ENCODE results near the gene MYL7.

Gene MYL7

GRCh38 chr7:44144426-44144967 lies 3.4 kb upstream of the MYL7 start:
- no peaks in the 10 kb centered on the region for H3F3A ChIP-seq (ENCODE audit: insufficient read depth, low read length)
- H3K4me2 ChIP-seq (ENCODE audit: low read length): no peak overlapping the region
- no peak for TF ChIP-seq EZH2 (IDR thresholded peaks at IDR 0.05; ENCODE audit: borderline replicate concordance, low read length)
- no peak for TF ChIP-seq CTCF (IDR thresholded peaks at IDR 0.05; ENCODE audit: low read length)
- no peak overlapping the region for H3K9ac ChIP-seq (ENCODE audit: low read length)
- no peaks in the 10 kb centered on the region for H3K9me2 ChIP-seq (ENCODE audit: low read depth, low read length)
- H3K27me3 ChIP-seq (ENCODE audit: insufficient read depth, low read length): no peaks in the 10 kb centered on the region
- H3K27ac ChIP-seq (ENCODE audit: low read depth, low read length, poor library complexity, severe bottlenecking): no peak overlapping the region
- H3K4me3 ChIP-seq (ENCODE audit: low read depth, low read length, poor library complexity, severe bottlenecking): no peak overlapping the region
- H2AFZ ChIP-seq (ENCODE audit: low read length): no peak overlapping the region
- H3K79me2 ChIP-seq (ENCODE audit: insufficient read depth, low read length): no peaks in the 10 kb centered on the region
- no peaks in the 10 kb centered on the region for H3K4me1 ChIP-seq (ENCODE audit: insufficient read depth, low read length, severe bottlenecking)
- no peaks in the 10 kb centered on the region for H4K20me1 ChIP-seq (ENCODE audit: insufficient read depth, low read length)
- H3K9me3 ChIP-seq (ENCODE audit: low read length): no peaks in the 10 kb centered on the region
- H3K36me3 ChIP-seq (ENCODE audit: insufficient read depth, low read length): no peaks in the 10 kb centered on the region

GRCh38 chr7:44143646-44144250 lies 2.6 kb upstream of the MYL7 start:
- Histone ChIP-seq H3K4me3 (ENCODE audit: low read depth, low read length, poor library complexity, severe bottlenecking) (no peak overlapping the region), H3K9ac (ENCODE audit: low read length) (no peak overlapping the region), H3K9me3 (ENCODE audit: low read length) (no peaks in the 10 kb centered on the region), H3K27ac (ENCODE audit: low read depth, low read length, poor library complexity, severe bottlenecking) (no peak overlapping the region), H3F3A (ENCODE audit: insufficient read depth, low read length) (no peaks in the 10 kb centered on the region), H3K27me3 (ENCODE audit: insufficient read depth, low read length) (no peaks in the 10 kb centered on the region; the same call in 1 of the 2 replicates), H3K4me1 (ENCODE audit: insufficient read depth, low read length, severe bottlenecking) (no peaks in the 10 kb centered on the region), H3K4me2 (ENCODE audit: low read length) (no peak overlapping the region), H3K9me2 (ENCODE audit: low read depth, low read length) (no peaks in the 10 kb centered on the region), H3K36me3 (ENCODE audit: insufficient read depth, low read length) (no peaks in the 10 kb centered on the region), H4K20me1 (ENCODE audit: insufficient read depth, low read length) (no peaks in the 10 kb centered on the region), H3K79me2 (ENCODE audit: insufficient read depth, low read length) (no peaks in the 10 kb centered on the region), H2AFZ (ENCODE audit: low read length) (no peak overlapping the region)
- no peak for TF ChIP-seq EZH2 (IDR thresholded peaks at IDR 0.05; ENCODE audit: borderline replicate concordance, low read length)
- TF ChIP-seq CTCF (IDR thresholded peaks at IDR 0.05; ENCODE audit: low read length): no peak

GRCh38 chr7:44142028-44142427 lies 896 bp upstream of the MYL7 start:
- H3K4me3 ChIP-seq (ENCODE audit: low read depth, low read length, poor library complexity, severe bottlenecking): no peak overlapping the region
- H2AFZ ChIP-seq (ENCODE audit: low read length): no peak overlapping the region
- H3K9ac ChIP-seq (ENCODE audit: low read length): no peak overlapping the region
- H3K79me2 ChIP-seq (ENCODE audit: insufficient read depth, low read length): no peaks in the 10 kb centered on the region
- H3K27me3 ChIP-seq (ENCODE audit: insufficient read depth, low read length): no peaks in the 10 kb centered on the region; the same call in 1 of the 2 replicates
- H3K27ac ChIP-seq (ENCODE audit: low read depth, low read length, poor library complexity, severe bottlenecking): no peak overlapping the region
- no peaks in the 10 kb centered on the region for H3F3A ChIP-seq (ENCODE audit: insufficient read depth, low read length)
- no peaks in the 10 kb centered on the region for H3K36me3 ChIP-seq (ENCODE audit: insufficient read depth, low read length)
- H3K9me2 ChIP-seq (ENCODE audit: low read depth, low read length): no peaks in the 10 kb centered on the region
- no peaks in the 10 kb centered on the region for H4K20me1 ChIP-seq (ENCODE audit: insufficient read depth, low read length)
- TF ChIP-seq CTCF (IDR thresholded peaks at IDR 0.05; ENCODE audit: low read length): no peak
- H3K4me2 ChIP-seq (ENCODE audit: low read length): no peak overlapping the region
- H3K4me1 ChIP-seq (ENCODE audit: insufficient read depth, low read length, severe bottlenecking): no peaks in the 10 kb centered on the region
- H3K9me3 ChIP-seq (ENCODE audit: low read length): no peaks in the 10 kb centered on the region

Data from OCI-LY1 (cell line).